Activated CD8-positive, alpha-beta memory T cell treated with anti-CD3 and anti-CD28 coated beads, Interleukin-2, amount 50 U/mL, for 4 hours (primary cell): ENCODE results near the gene INPP5E.

Experiments
- DNase-seq: peaks from one replicate; pipeline ENCODE4 v3.0.0-alpha.2; 2020

The INPP5E gene

GRCh38 chr9:136380381-136380780, 59.3 kb downstream of the INPP5E start:
- DNase-seq, result no peak

GRCh38 chr9:136379891-136380290, 59.8 kb downstream of the INPP5E start:
- DNase-seq, result no peak

GRCh38 chr9:136379401-136379800, 60.2 kb downstream of the INPP5E start:
- DNase-seq, result no peak

GRCh38 chr9:136379003-136379287, 60.7 kb downstream of the INPP5E start:
- no peak for DNase-seq
